ENCODE data around the gene CABLES1. TPM values are rescaled to one million over a fixed set of nuclear protein-coding genes. Genes with fewer than 3 reads are reported as not detected.

CABLES1 gene
- total and polyA plus RNA-seq, 2 experiments from 2014 or later, result 3.8 to 4.1 TPM

DNA sequence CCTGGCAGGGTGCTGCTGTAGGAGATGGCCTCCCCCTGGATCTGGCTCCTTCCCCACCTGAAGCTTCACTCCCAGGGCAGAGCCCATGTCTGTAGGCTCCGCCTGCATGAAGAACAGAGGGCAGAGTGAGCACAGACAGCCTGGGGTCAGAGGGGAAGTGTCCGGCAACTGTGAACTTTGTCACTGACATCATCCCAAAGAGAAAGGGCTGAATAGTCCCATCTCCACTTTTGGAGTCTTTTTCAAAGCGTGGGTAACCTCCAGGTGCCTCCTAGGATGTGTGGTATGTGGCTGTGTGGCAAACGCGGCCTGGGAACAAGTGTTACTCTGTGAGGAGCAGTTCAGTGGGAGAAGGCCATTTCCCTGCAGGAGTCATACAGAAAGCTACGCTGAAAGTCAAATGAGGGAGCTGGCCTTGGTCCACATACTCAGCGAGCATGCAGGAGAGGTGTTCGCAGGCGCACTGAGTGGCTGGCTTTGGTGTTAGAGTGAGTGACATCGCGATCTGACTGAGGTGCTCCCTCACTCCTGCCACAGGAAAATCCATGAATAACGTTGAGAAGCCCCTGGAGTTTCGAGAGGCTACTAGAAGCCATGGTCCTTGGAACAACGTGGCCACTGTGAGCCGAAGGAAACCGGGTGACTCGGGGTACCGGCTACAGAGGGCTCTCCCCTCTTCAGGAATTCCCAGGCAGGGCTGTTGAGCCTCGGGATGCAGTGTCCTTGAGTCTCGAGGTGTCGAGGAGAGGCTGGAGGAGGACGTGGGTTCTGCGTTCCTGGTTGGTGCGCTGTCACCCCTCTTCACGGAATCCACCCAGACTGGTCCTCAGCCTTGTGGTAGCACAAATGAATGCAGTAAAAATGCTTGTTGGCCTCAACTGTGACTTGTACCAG, 54.7 kb downstream of the CABLES1 start:
- TF ChIP-seq, protein P1, sequence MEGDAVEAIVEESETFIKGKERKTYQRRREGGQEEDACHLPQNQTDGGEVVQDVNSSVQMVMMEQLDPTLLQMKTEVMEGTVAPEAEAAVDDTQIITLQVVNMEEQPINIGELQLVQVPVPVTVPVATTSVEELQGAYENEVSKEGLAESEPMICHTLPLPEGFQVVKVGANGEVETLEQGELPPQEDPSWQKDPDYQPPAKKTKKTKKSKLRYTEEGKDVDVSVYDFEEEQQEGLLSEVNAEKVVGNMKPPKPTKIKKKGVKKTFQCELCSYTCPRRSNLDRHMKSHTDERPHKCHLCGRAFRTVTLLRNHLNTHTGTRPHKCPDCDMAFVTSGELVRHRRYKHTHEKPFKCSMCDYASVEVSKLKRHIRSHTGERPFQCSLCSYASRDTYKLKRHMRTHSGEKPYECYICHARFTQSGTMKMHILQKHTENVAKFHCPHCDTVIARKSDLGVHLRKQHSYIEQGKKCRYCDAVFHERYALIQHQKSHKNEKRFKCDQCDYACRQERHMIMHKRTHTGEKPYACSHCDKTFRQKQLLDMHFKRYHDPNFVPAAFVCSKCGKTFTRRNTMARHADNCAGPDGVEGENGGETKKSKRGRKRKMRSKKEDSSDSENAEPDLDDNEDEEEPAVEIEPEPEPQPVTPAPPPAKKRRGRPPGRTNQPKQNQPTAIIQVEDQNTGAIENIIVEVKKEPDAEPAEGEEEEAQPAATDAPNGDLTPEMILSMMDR (IDR thresholded peaks at IDR 0.05; ENCODE audit: low read depth, low read length), result no peak
- Histone ChIP-seq H3K27ac (no peak overlapping the region), H3K36me3 (no peaks in the 10 kb centered on the region), H3K4me3 (no peak overlapping the region), H3K4me1 (ENCODE audit: low read depth) (peaks cover 4% of the 10 kb centered on the region), H3K27me3 (no peaks in the 10 kb centered on the region), H3K9me3 (ENCODE audit: low read depth) (no peaks in the 10 kb centered on the region)
- peak in 1 of 2 donors; percentile 42 for DNase-seq (ENCODE audit: low read depth in 1 of 2, low spot score in 1 of 2)

DNA sequence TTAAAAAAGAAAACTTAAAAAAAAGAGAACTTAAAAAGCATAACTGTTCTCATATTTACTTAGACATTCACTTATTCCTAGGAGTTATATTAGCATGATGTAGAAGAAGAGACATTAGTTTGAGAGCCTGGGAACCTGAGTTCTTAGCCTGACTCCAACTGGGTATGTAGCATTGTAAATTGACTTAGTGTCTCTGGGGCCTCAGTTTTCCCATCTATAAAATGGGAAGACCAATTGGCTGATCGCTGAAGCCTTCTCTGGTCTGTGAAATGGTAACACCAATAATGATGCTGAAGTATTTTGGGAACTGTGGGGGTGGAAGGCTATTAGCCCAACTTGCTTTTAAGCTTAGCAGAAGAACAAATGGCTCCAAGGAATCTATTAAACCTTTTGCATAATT, 55.9 kb downstream of the CABLES1 start:
- H3K27ac ChIP-seq, result no peak overlapping the region
- no peaks in the 10 kb centered on the region for H3K36me3 ChIP-seq
- peaks cover 10% of the 10 kb centered on the region for H3K4me1 ChIP-seq (ENCODE audit: low read depth)
- no peaks in the 10 kb centered on the region for H3K9me3 ChIP-seq (ENCODE audit: low read depth)
- no peaks in the 10 kb centered on the region for H3K27me3 ChIP-seq
- DNase-seq (ENCODE audit: low read depth in 1 of 2, low spot score in 1 of 2), result no peak
- TF ChIP-seq, protein P1 (IDR thresholded peaks at IDR 0.05; ENCODE audit: low read depth, low read length), result no peak
- H3K4me3 ChIP-seq, result no peak overlapping the region

DNA sequence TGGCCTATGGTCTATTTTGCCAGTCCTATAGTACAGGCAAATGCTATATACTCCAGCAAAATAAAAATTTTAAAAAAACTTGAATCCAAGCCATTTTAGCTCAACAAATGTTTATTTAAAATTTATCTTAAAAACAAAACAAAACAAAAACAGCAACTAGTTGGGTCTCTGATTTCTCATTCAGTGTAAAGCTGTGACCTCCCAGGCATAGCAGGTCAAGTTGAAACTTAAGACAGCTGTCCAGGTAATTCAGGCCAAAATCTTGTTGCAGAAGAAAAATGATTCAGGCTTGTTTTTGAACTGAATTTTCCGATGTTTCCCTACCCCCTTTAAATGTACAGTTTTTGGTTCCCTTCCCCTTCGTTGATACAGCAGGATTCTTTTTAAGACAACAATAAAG, 58.5 kb downstream of the CABLES1 start:
- Histone ChIP-seq H3K36me3 (no peaks in the 10 kb centered on the region), H3K4me1 (ENCODE audit: low read depth) (peaks cover 12% of the 10 kb centered on the region), H3K27ac (no peak overlapping the region), H3K9me3 (ENCODE audit: low read depth) (no peaks in the 10 kb centered on the region), H3K27me3 (no peaks in the 10 kb centered on the region), H3K4me3 (no peak overlapping the region)
- no peak for DNase-seq (ENCODE audit: low read depth in 1 of 2, low spot score in 1 of 2)
- TF ChIP-seq, protein P1 (IDR thresholded peaks at IDR 0.05; ENCODE audit: low read depth, low read length), result no peak

DNA sequence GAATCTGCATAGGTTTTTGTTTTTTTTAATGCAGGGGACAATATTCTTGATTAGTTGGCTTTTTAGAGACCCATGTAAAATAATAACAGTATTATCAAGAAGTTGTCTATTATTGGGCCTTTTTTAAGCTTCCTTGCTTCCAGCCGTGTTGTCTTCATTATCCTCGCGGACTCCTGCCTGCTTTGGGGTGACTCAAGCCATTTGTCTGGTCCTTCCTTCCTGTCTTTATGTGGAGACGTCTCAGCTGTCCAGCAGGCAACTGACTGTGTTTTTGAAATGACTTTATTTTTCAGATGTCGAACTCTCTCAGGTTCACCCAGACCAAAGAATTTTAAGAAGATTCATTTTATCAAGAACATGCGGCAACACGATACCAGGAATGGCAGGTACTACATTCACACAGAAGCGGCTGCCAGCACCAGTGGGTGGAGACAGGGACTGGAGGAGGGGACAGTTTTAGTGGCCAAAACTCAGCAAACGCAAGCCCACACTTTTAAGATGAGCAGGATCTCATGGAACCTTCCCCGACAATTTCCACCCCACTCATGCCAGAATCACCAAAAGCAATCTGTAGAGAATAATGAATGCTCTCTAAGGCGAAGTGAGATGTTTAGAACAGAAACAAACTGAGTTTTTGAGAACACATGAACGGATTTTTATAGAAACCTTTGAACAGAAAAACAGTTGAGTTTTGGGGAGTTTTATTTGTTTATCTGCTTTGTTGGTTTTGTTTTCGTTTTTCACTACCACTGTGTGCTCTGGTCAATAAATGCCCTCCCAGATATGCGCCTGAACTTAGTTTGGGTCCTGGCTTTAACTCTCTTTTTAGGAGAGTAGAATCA, 59.1 kb downstream of the CABLES1 start:
- Histone ChIP-seq H3K9me3 (ENCODE audit: low read depth) (no peaks in the 10 kb centered on the region), H3K27me3 (no peaks in the 10 kb centered on the region), H3K4me3 (no peak overlapping the region), H3K27ac (no peak overlapping the region), H3K4me1 (ENCODE audit: low read depth) (peaks cover 12% of the 10 kb centered on the region), H3K36me3 (no peaks in the 10 kb centered on the region)
- DNase-seq (ENCODE audit: low read depth in 1 of 2, low spot score in 1 of 2), result peak in 1 of 2 donors; percentile 30
- TF ChIP-seq, protein P1 (IDR thresholded peaks at IDR 0.05; ENCODE audit: low read depth, low read length), result no peak

DNA sequence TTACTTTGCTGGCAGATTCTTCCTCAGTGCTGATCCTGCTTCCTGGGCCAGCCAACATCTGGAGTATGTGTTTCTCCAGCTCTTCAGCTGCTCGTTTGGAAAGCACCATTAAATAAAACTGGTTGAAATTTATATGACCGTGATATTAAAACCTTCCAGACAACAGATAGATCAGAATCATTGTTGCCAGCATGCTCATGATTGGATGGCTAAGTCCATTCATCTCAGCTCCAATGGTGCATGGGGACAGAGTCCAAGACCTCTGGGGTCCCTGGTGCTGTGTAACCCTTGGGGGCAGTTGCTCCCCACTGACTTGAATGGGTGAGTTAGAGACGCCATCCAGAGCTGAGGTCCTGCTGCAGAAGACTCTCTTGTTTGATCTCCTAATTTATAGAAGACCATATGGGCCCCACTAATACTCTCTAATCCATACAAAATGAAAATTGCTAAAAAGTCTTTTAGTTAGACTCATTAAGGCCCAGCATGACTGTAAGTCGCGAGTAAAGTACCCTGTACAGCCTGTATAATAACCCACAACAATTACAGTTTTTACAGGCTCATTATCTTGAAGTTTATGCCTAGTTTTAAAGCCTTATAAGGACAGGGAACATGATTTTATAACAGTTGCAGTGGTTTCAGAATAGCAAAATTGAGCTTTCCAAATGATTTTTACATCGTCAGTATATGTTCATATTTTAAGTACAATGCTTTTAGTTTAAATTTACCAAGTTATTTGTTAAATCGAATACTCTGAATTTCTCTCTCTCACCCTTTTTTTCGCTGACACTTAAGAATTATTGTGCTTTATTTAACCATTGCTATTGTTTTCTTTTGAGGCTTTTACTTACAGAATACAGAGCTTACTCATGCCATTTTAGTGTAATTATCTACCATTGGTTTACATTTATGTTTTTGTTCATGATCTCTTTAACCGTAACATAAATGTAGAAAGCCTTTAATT, 60.0 kb downstream of the CABLES1 start:
- DNase-seq (ENCODE audit: low read depth in 1 of 2, low spot score in 1 of 2), result no peak

More for the DNA sequence above, 60.0 kb downstream of the CABLES1 start:
- Histone ChIP-seq H3K4me1 (ENCODE audit: low read depth) (peaks cover 12% of the 10 kb centered on the region), H3K4me3 (no peak overlapping the region), H3K9me3 (ENCODE audit: low read depth) (no peaks in the 10 kb centered on the region), H3K27ac (peak overlapping the region; percentile 31), H3K27me3 (no peaks in the 10 kb centered on the region), H3K36me3 (no peaks in the 10 kb centered on the region)
- TF ChIP-seq, protein P1 (IDR thresholded peaks at IDR 0.05; ENCODE audit: low read depth, low read length), result no peak
